HG03378 (cell line): Measurements from ENCODE around the gene TRAM2.
A peak's percentile ranks its signal among the peaks of the same experiment; 100 is the strongest.
"Not testable (repeated sequence)": the region's sequence is repeated elsewhere in the genome, so short reads cannot be mapped to it uniquely, and the experiment has no call there.

Experiments used
- ATAC-seq: cut with Tn5 transposase; IDR thresholded peaks from one replicate; pipeline ENCODE4 v1.9.1; 2021; ENCODE audit warnings: mild to moderate bottlenecking, moderate library complexity; ENCODE audit not compliant: unreplicated experiment

TRAM2 gene

GRCh38 chr6:52497652-52498408, 79.0 kb downstream of the TRAM2 start:
- ATAC-seq = peak; percentile 93

- ATAC-seq = no peak
Measured at GRCh38 chr6:52496631-52497030, 80.2 kb downstream of the TRAM2 start.

- no peak for ATAC-seq
Measured at GRCh38 chr6:52495922-52496321, 80.9 kb downstream of the TRAM2 start.

GRCh38 chr6:52494298-52495072, 82.4 kb downstream of the TRAM2 start:
- ATAC-seq = no peak

- ATAC-seq = no peak
Measured at GRCh38 chr6:52493669-52494068, 83.2 kb downstream of the TRAM2 start.

GRCh38 chr6:52491203-52492069, 85.4 kb downstream of the TRAM2 start:
- ATAC-seq = peak; percentile 73

- ATAC-seq = no peak
Measured at GRCh38 chr6:52489881-52490280, 87.0 kb downstream of the TRAM2 start.

GRCh38 chr6:52483671-52484003, 93.2 kb downstream of the TRAM2 start:
- ATAC-seq = no peak

- no peak for ATAC-seq
Measured at GRCh38 chr6:52482903-52483670, 93.8 kb downstream of the TRAM2 start.

GRCh38 chr6:52475307-52475706, 101.6 kb downstream of the TRAM2 start:
- no peak for ATAC-seq

GRCh38 chr6:52474173-52474572, 102.7 kb downstream of the TRAM2 start:
- no peak for ATAC-seq

GRCh38 chr6:52461194-52461593, 115.7 kb downstream of the TRAM2 start:
- ATAC-seq = not testable (repeated sequence)

- ATAC-seq = no peak
Measured at GRCh38 chr6:52457096-52457495, 119.8 kb downstream of the TRAM2 start.

GRCh38 chr6:52454556-52454955, 122.3 kb downstream of the TRAM2 start:
- no peak for ATAC-seq
